RWPE1 (cell line): Measurements from ENCODE around the gene DOCK4.
A peak's percentile ranks its signal among the peaks of the same experiment; 100 is the strongest.

Experiments
- CTCF ChIA-PET: fragments of 350-600 bp; sonication (Branson Sonifier 250); formaldehyde crosslinking; extraction: SDS; loops from one replicate; lab custom pipeline; 2021; lab: Yijun Ruan, JAX
- POLR2A ChIA-PET: fragments of 400-600 bp; formaldehyde crosslinking; extraction: SDS; loops from one replicate; lab custom pipeline; 2020; ENCODE audit warnings: antibody characterized with exemption; ENCODE audit not compliant: low non-redundant PET; lab: Yijun Ruan, JAX
- DNase-seq: peaks from one replicate; pipeline ENCODE4 v3.0.0; 2012; ENCODE audit warnings: low spot score
- H3K27ac ChIP-seq: fragments of 450-650 bp; 2 replicates; pipeline ENCODE4 v1.5.1; 2017
- TF ChIP-seq, protein P1 (sequence below): fragments of 450-650 bp; conservative IDR thresholded peaks from 2 replicates; pipeline ENCODE4 v1.5.1; 2017; ENCODE audit warnings: low read depth, mild to moderate bottlenecking

The DOCK4 gene

DNA sequence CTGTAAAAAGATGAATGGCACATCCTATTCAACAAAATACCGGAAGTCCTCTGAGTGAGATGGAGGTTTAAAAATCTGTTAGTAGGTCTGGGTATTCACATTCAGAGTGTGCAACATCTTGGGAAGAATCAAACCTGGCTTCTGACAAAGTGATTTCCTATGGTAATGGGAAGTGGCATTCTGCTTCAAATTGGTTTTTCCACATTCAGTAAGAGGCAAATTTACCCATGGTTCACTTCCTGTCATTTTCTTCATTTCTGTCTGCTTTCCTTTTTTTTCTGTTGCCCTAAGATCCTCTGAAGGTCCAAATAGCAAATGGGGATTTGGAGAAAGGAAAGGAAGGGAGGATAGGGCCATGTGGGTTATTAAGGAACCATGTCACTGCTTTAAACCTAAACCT is 218.3 kb downstream of the DOCK4 start:
- no peak overlapping the region for H3K27ac ChIP-seq
- CTCF ChIA-PET, result no interaction called here

DNA sequence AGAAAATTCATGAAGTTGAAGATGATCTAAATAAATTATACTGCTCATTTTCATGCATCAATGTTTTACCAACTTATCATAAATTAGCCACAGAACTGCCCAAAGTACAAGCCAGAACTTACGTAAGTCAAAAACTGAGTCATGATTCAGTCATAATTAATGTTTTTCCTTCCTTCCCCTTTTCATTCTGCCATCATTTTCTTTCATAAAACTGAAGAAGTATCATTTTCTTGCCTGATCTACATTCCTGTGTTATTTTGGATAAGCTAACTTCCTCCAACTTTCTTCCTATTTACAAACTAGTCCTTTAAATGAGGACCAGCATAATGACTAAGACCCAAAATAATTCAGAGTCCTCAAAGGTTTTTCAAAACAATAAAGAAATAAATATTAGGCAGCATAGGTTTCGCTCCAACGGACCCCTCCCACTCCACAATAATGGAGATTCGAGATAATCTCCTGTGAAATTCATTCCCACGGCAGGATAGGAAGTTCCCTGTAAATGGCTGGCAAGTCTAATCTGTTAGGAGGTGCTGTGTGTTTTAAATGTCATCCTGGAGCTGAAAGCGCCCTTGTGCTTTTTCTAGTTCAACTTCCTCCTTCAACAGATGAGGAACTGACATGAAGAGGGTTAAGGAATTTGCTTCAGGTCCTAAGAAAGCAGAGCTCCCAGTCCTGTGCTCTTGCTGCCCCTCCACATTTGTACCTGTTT is 218.9 kb downstream of the DOCK4 start:
- POLR2A ChIA-PET, result no interaction called here
- CTCF ChIA-PET, result interaction anchor here (0.6 kb wide), 2 partner anchors 72 to 217 kb away, joined by 3 to 4 read pairs; no protein-coding TSS in a partner anchor
- DNase-seq, result peak; percentile 34
- H3K27ac ChIP-seq, result no peak overlapping the region
- TF ChIP-seq, protein P1, sequence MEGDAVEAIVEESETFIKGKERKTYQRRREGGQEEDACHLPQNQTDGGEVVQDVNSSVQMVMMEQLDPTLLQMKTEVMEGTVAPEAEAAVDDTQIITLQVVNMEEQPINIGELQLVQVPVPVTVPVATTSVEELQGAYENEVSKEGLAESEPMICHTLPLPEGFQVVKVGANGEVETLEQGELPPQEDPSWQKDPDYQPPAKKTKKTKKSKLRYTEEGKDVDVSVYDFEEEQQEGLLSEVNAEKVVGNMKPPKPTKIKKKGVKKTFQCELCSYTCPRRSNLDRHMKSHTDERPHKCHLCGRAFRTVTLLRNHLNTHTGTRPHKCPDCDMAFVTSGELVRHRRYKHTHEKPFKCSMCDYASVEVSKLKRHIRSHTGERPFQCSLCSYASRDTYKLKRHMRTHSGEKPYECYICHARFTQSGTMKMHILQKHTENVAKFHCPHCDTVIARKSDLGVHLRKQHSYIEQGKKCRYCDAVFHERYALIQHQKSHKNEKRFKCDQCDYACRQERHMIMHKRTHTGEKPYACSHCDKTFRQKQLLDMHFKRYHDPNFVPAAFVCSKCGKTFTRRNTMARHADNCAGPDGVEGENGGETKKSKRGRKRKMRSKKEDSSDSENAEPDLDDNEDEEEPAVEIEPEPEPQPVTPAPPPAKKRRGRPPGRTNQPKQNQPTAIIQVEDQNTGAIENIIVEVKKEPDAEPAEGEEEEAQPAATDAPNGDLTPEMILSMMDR, result no peak

More for the DNA sequence above, 218.3 kb downstream of the DOCK4 start:
- no peak for DNase-seq
- POLR2A ChIA-PET, result no interaction called here
- TF ChIP-seq, protein P1, result no peak

DNA sequence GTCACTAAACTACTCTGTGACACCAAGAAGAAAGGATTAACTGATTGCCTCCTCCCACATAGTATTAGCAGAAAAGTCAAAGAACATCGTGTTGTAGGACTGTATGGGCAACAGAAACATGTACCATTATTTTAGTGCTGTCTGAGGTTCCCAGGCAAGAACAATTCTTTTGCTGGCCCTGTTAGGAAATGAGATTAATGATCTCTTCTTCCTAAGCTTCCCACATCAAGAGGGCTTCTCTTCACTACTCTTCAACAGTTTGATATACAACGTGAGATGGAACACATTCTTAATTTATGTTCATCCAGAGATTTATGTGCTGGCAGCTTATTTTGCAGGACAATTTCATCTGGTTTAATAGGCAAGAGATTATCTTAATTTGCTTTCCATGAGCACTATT is 219.6 kb downstream of the DOCK4 start:
- H3K27ac ChIP-seq, result no peak overlapping the region
- TF ChIP-seq, protein P1, result no peak
- DNase-seq, result no peak
- CTCF ChIA-PET, result interaction anchor here (0.6 kb wide), 1 partner anchor 71 kb away, joined by 3 read pairs; no protein-coding TSS in a partner anchor
- POLR2A ChIA-PET, result no interaction called here

DNA sequence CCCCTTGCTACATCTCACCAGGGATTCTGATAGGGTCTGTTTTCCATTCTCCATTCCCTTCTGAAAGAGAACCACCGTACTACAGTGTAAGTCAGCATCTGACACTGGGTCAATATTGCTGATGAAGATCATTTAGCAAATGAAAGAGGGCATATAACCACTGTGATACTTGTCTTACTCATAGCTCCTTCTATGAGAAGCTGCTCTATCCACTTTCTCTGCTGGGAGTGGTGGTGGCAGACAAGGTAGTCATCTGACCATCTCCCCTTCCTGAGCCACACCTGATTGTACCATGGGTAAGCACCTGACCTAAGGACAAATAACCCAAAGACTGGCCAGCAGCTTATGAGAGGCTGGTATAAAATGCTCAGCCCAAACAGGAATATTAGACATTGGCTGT is 220.4 kb downstream of the DOCK4 start:
- CTCF ChIA-PET, result no interaction called here
- TF ChIP-seq, protein P1, result no peak

DNA sequence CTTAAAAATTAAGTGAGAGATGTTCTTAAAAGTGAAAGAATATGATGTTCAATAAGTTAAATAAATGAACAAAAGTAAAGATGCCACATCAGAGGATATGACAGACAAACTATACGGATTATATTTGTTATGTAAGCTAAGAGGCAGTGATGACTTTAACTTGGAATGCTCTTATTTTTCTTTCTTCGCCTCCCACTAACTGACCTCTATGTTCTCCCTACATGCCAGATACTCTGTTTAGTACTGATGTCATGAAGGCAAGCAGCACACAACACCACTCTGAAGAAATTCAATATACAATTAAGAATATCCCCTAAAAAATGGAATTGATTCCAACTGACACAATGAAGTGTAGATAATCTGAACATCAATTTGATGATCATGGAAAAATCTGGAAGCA is 223.4 kb downstream of the DOCK4 start:
- no peak for DNase-seq
- CTCF ChIA-PET, result no interaction called here
- TF ChIP-seq, protein P1, result no peak
- no peak overlapping the region for H3K27ac ChIP-seq
- POLR2A ChIA-PET, result no interaction called here

More for the DNA sequence above, 220.4 kb downstream of the DOCK4 start:
- POLR2A ChIA-PET, result no interaction called here
- DNase-seq, result no peak
- H3K27ac ChIP-seq, result no peak overlapping the region

DNA sequence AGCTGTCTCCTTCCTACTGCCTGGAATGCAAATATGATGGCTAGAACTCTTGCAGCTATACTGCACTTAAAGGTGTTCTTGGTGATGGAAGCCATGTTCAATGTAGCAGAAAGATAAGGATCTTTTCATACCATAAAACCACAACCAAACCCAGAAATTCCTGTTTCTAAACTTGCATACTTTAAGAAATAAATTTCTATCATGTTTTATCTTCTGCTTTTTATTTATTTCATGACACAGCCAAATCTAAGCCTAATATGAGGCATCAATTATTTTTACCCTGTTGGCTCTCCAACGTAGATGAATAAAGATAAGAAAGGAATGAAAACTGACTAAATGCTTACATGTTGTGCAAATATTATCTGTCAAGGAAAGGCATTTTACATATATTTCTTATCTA is 224.1 kb downstream of the DOCK4 start:
- POLR2A ChIA-PET, result no interaction called here
- TF ChIP-seq, protein P1, result no peak
- H3K27ac ChIP-seq, result no peak overlapping the region
- no peak for DNase-seq
- CTCF ChIA-PET, result no interaction called here
